Duodenal mucosa (tissue), 2 donors: ENCODE results near the gene ART5.

Experiments
- H3K27ac ChIP-seq: one replicate; pipeline ENCODE4 v1.7.0; 2013; ENCODE audit warnings: low read depth, low read length
- H3K27me3 ChIP-seq, 2 donors: one replicate each; pipeline ENCODE4 v1.7.0; 2013; ENCODE audit warnings: low read length in 2 of 2, control low read depth in 1 of 2; ENCODE audit not compliant: insufficient read depth in 2 of 2, control insufficient read depth in 1 of 2
- H3K36me3 ChIP-seq, 2 donors: one replicate each; pipeline ENCODE4 v1.7.0; 2013; ENCODE audit warnings: low read length in 2 of 2, control low read depth in 1 of 2; ENCODE audit not compliant: insufficient read depth in 2 of 2, control insufficient read depth in 1 of 2
- H3K4me1 ChIP-seq, 2 donors: one replicate each; pipeline ENCODE4 v1.7.0; 2013; ENCODE audit warnings: low read length in 2 of 2, control low read depth in 1 of 2; ENCODE audit not compliant: insufficient read depth in 2 of 2, control insufficient read depth in 1 of 2
- H3K4me3 ChIP-seq, 2 donors: one replicate each; pipeline ENCODE4 v1.7.0; 2013; ENCODE audit warnings: low read length in 2 of 2, low read depth in 1 of 2
- H3K9ac ChIP-seq, 2 donors: one replicate each; pipeline ENCODE4 v1.7.0; 2013; ENCODE audit warnings: low read length in 2 of 2, low read depth in 1 of 2
- H3K9me3 ChIP-seq, 2 donors: one replicate each; pipeline ENCODE4 v1.7.0; 2013; ENCODE audit warnings: low read length in 2 of 2, control low read depth in 1 of 2; ENCODE audit not compliant: control insufficient read depth in 1 of 2

The ART5 gene

GRCh38 chr11:3623121-3623520 is 18.7 kb downstream of the ART5 start:
- no peaks in the 10 kb centered on the region for H3K36me3 ChIP-seq
- H3K4me1 ChIP-seq: no peaks in the 10 kb centered on the region
- no peak overlapping the region for H3K27ac ChIP-seq
- no peak overlapping the region for H3K9ac ChIP-seq
- H3K27me3 ChIP-seq: no peaks in the 10 kb centered on the region
- no peak overlapping the region for H3K4me3 ChIP-seq
- H3K9me3 ChIP-seq: no peaks in the 10 kb centered on the region

- H3K36me3 ChIP-seq: no peaks in the 10 kb centered on the region
- H3K4me1 ChIP-seq: no peaks in the 10 kb centered on the region
- H3K4me3 ChIP-seq: no peak overlapping the region
- H3K9ac ChIP-seq: no peak overlapping the region
- no peaks in the 10 kb centered on the region for H3K9me3 ChIP-seq
- H3K27me3 ChIP-seq: no peaks in the 10 kb centered on the region
- H3K27ac ChIP-seq: no peak overlapping the region
Observed at GRCh38 chr11:3622521-3622920, 19.3 kb downstream of the ART5 start.

GRCh38 chr11:3617990-3618389 is 23.8 kb downstream of the ART5 start:
- Histone ChIP-seq H3K27ac (no peak overlapping the region), H3K36me3 (no peaks in the 10 kb centered on the region), H3K27me3 (no peaks in the 10 kb centered on the region), H3K9me3 (no peaks in the 10 kb centered on the region), H3K9ac (no peak overlapping the region), H3K4me3 (no peak overlapping the region), H3K4me1 (peaks cover 0 to 4% of the 10 kb centered on the region in 2 donors)

GRCh38 chr11:3616721-3617460 is 24.9 kb downstream of the ART5 start:
- H3K9me3 ChIP-seq: peaks cover 0 to 6% of the 10 kb centered on the region in 2 donors
- H3K9ac ChIP-seq: no peak overlapping the region

GRCh38 chr11:3615998-3616397 is 25.8 kb downstream of the ART5 start:
- Histone ChIP-seq H3K36me3 (no peaks in the 10 kb centered on the region), H3K9ac (no peak overlapping the region), H3K27me3 (no peaks in the 10 kb centered on the region), H3K27ac (no peak overlapping the region), H3K9me3 (peaks cover 0 to 6% of the 10 kb centered on the region in 2 donors), H3K4me3 (no peak overlapping the region), H3K4me1 (peaks cover 0 to 4% of the 10 kb centered on the region in 2 donors)

More at GRCh38 chr11:3616721-3617460, 24.9 kb downstream of the ART5 start:
- H3K27ac ChIP-seq: no peak overlapping the region
- no peaks in the 10 kb centered on the region for H3K27me3 ChIP-seq
- no peaks in the 10 kb centered on the region for H3K36me3 ChIP-seq
- peaks cover 0 to 4% of the 10 kb centered on the region in 2 donors for H3K4me1 ChIP-seq
- no peak overlapping the region for H3K4me3 ChIP-seq

- peaks cover 0 to 4% of the 10 kb centered on the region in 2 donors for H3K4me1 ChIP-seq
- H3K4me3 ChIP-seq: no peak overlapping the region
- H3K27me3 ChIP-seq: no peaks in the 10 kb centered on the region
- no peak overlapping the region for H3K27ac ChIP-seq
- H3K36me3 ChIP-seq: no peaks in the 10 kb centered on the region
- no peak overlapping the region for H3K9ac ChIP-seq
- peaks cover 0 to 6% of the 10 kb centered on the region in 2 donors for H3K9me3 ChIP-seq
Observed at GRCh38 chr11:3614742-3615171, 27.0 kb downstream of the ART5 start.

GRCh38 chr11:3613998-3614741 is 27.6 kb downstream of the ART5 start:
- Histone ChIP-seq H3K36me3 (no peaks in the 10 kb centered on the region), H3K4me1 (peaks cover 0 to 4% of the 10 kb centered on the region in 2 donors), H3K9me3 (peaks cover 0 to 6% of the 10 kb centered on the region in 2 donors), H3K9ac (no peak overlapping the region), H3K27ac (no peak overlapping the region), H3K4me3 (no peak overlapping the region), H3K27me3 (no peaks in the 10 kb centered on the region)

GRCh38 chr11:3611976-3612678 is 29.7 kb downstream of the ART5 start:
- Histone ChIP-seq H3K9me3 (peaks cover 0 to 6% of the 10 kb centered on the region in 2 donors), H3K4me1 (peaks cover 0 to 4% of the 10 kb centered on the region in 2 donors), H3K9ac (no peak overlapping the region), H3K36me3 (no peaks in the 10 kb centered on the region), H3K27me3 (no peaks in the 10 kb centered on the region), H3K4me3 (no peak overlapping the region), H3K27ac (no peak overlapping the region)

GRCh38 chr11:3610846-3611245 is 30.9 kb downstream of the ART5 start:
- Histone ChIP-seq H3K4me1 (no peaks in the 10 kb centered on the region), H3K36me3 (no peaks in the 10 kb centered on the region), H3K4me3 (no peak overlapping the region), H3K9ac (no peak overlapping the region), H3K9me3 (peaks cover 0 to 6% of the 10 kb centered on the region in 2 donors), H3K27ac (no peak overlapping the region), H3K27me3 (no peaks in the 10 kb centered on the region)
